Measurements from ENCODE around the gene PROSER2.

Gene PROSER2

GRCh38 chr10:11879387-11880094, 56.4 kb downstream of the PROSER2 start:
- no peak for TF ChIP-seq CTCF (IDR thresholded peaks at IDR 0.05; ENCODE audit: extremely low read depth, missing control alignments)
- DNase-seq (ENCODE audit: low spot score), result no peak

GRCh38 chr10:11880151-11881029, 57.2 kb downstream of the PROSER2 start:
- DNase-seq (ENCODE audit: low spot score), result no peak

GRCh38 chr10:11881030-11881476, 57.9 kb downstream of the PROSER2 start:
- no peak for DNase-seq (ENCODE audit: low spot score)
- TF ChIP-seq CTCF (IDR thresholded peaks at IDR 0.05; ENCODE audit: extremely low read depth, missing control alignments), result no peak

More at GRCh38 chr10:11880151-11881029, 57.2 kb downstream of the PROSER2 start:
- no peak for TF ChIP-seq CTCF (IDR thresholded peaks at IDR 0.05; ENCODE audit: extremely low read depth, missing control alignments)

GRCh38 chr10:11881477-11882417, 58.6 kb downstream of the PROSER2 start:
- no peak for DNase-seq (ENCODE audit: low spot score)

GRCh38 chr10:11882646-11883375, 59.7 kb downstream of the PROSER2 start:
- DNase-seq (ENCODE audit: low spot score), result no peak
- TF ChIP-seq CTCF (IDR thresholded peaks at IDR 0.05; ENCODE audit: extremely low read depth, missing control alignments), result no peak

More at GRCh38 chr10:11881477-11882417, 58.6 kb downstream of the PROSER2 start:
- no peak for TF ChIP-seq CTCF (IDR thresholded peaks at IDR 0.05; ENCODE audit: extremely low read depth, missing control alignments)

GRCh38 chr10:11884706-11885423, 61.7 kb downstream of the PROSER2 start:
- no peak for DNase-seq (ENCODE audit: low spot score)
- TF ChIP-seq CTCF (IDR thresholded peaks at IDR 0.05; ENCODE audit: extremely low read depth, missing control alignments), result no peak
